ENCODE measurements around the gene ANKRD13D. TPM values are rescaled to one million over a fixed set of nuclear protein-coding genes. Genes with fewer than 3 reads are reported as not detected.

Gene ANKRD13D
- total and polyA plus RNA-seq, 2 experiments from 2014 or later = 20.3 to 30.8 TPM

GRCh38 chr11:67278939-67279588 is 10.0 kb upstream of the ANKRD13D start (continued):
- no peak for TF ChIP-seq ETS1 (IDR thresholded peaks at IDR 0.05)
- no peak for TF ChIP-seq NANOG (IDR thresholded peaks at IDR 0.05; ENCODE audit: borderline replicate concordance)
- no peak for TF ChIP-seq CTCF (conservative IDR thresholded peaks at IDR 0.05; ENCODE audit: low read depth in 2 of 2)
- TF ChIP-seq POLR2AphosphoS5 (IDR thresholded peaks at IDR 0.05; ENCODE audit: low read depth) = no peak
- no peak for TF ChIP-seq CREB1 (CRISPR knock-in tag; IDR thresholded peaks at IDR 0.05; ENCODE audit: low read depth)
- no peak for TF ChIP-seq EZH2phosphoT487 (IDR thresholded peaks at IDR 0.05; ENCODE audit: unreplicated experiment)
- no peak for TF ChIP-seq EZH2 (IDR thresholded peaks at IDR 0.05; ENCODE audit: low read depth, unreplicated experiment)

GRCh38 chr11:67279589-67280340 is 9.3 kb upstream of the ANKRD13D start:
- no peak overlapping the region for H2AFZ ChIP-seq
- no peaks in the 10 kb centered on the region for H3K27me3 ChIP-seq (ENCODE audit: insufficient read depth)
- no peaks in the 10 kb centered on the region; the same call in 1 of the 2 replicates for H4K20me1 ChIP-seq (replicated peaks; ENCODE audit: insufficient read depth)
- H3K36me3 Mint-ChIP-seq (ENCODE audit: low read depth) = peaks cover 34% of the 10 kb centered on the region
- H3K27ac Mint-ChIP-seq = no peak overlapping the region
- no peak overlapping the region for H3K4me3 Mint-ChIP-seq
- no peaks in the 10 kb centered on the region for H3K9me2 ChIP-seq (ENCODE audit: insufficient read depth)
- no peak overlapping the region for H3K4me3 ChIP-seq
- no peak overlapping the region for H3K27ac ChIP-seq (ENCODE audit: low read depth)
- no peaks in the 10 kb centered on the region for H3K9me3 Mint-ChIP-seq
- peaks cover 12% of the 10 kb centered on the region; the same call in 1 of the 2 replicates for H3K4me1 ChIP-seq (ENCODE audit: insufficient read depth)
- H3K27me3 Mint-ChIP-seq (ENCODE audit: insufficient read depth, low read depth, poor library complexity) = peaks cover 7% of the 10 kb centered on the region
- no peak overlapping the region for H3K4me2 ChIP-seq
- H3K79me2 ChIP-seq (replicated peaks; ENCODE audit: insufficient read depth) = peaks cover 15% of the 10 kb centered on the region; the same call in 1 of the 2 replicates
- DNase-seq (ENCODE audit: low spot score) = no peak
- H3F3A ChIP-seq (replicated peaks; ENCODE audit: low read depth) = peaks cover 11% of the 10 kb centered on the region
- no peak for ATAC-seq
- peaks cover 7% of the 10 kb centered on the region for H3K36me3 ChIP-seq (ENCODE audit: insufficient read depth)
- peaks cover 25% of the 10 kb centered on the region for H3K4me1 Mint-ChIP-seq
- TF ChIP-seq STAT1 (IDR thresholded peaks at IDR 0.05; ENCODE audit: unreplicated experiment) (no peak), ETS1 (IDR thresholded peaks at IDR 0.05) (no peak), NANOG (IDR thresholded peaks at IDR 0.05; ENCODE audit: borderline replicate concordance) (no peak), CREB1 (CRISPR knock-in tag; IDR thresholded peaks at IDR 0.05; ENCODE audit: low read depth) (no peak), ZNF114 (CRISPR knock-in tag; IDR thresholded peaks at IDR 0.05) (no peak), JUNB (IDR thresholded peaks at IDR 0.05; ENCODE audit: unreplicated experiment) (no peak), EZH2phosphoT487 (IDR thresholded peaks at IDR 0.05; ENCODE audit: unreplicated experiment) (no peak), CTCF (conservative IDR thresholded peaks at IDR 0.05; ENCODE audit: low read depth in 2 of 2) (no peak)
